ENCODE data around the gene S100Z.
"Not testable (repeated sequence)": the region's sequence is repeated elsewhere in the genome, so short reads cannot be mapped to it uniquely, and the experiment has no call there.

The S100Z gene

GRCh38 chr5:76926329-76927105 lies 76.7 kb downstream of the S100Z start:
- H3K27ac ChIP-seq (ENCODE audit: low read length) = no peak overlapping the region
- no peak for DNase-seq (ENCODE audit: low read depth, low spot score)
- H3K27me3 ChIP-seq (ENCODE audit: control insufficient read depth, insufficient read depth, low read length) = no peaks in the 10 kb centered on the region
- peaks cover 2% of the 10 kb centered on the region; the same call in 1 of the 2 replicates for H3K4me1 ChIP-seq (ENCODE audit: control insufficient read depth, insufficient read depth, low read length)
- no CpG with 5 or more reads among the region's 6 CpGs for WGBS (ENCODE audit: insufficient coverage, insufficient read length)
- no peak overlapping the region for H3K4me3 ChIP-seq (ENCODE audit: low read length)
- no peaks in the 10 kb centered on the region for H3K9me3 ChIP-seq (ENCODE audit: control insufficient read depth, insufficient read depth, low read length)
- no peaks in the 10 kb centered on the region for H3K36me3 ChIP-seq (ENCODE audit: control insufficient read depth, insufficient read depth, low read length)

GRCh38 chr5:76927961-76928360 lies 78.1 kb downstream of the S100Z start:
- Histone ChIP-seq H3K4me3 (ENCODE audit: low read length) (no peak overlapping the region), H3K36me3 (ENCODE audit: control insufficient read depth, insufficient read depth, low read length) (no peaks in the 10 kb centered on the region), H3K9me3 (ENCODE audit: control insufficient read depth, insufficient read depth, low read length) (no peaks in the 10 kb centered on the region), H3K4me1 (ENCODE audit: control insufficient read depth, insufficient read depth, low read length) (peaks cover 2% of the 10 kb centered on the region; the same call in 1 of the 2 replicates), H3K27me3 (ENCODE audit: control insufficient read depth, insufficient read depth, low read length) (no peaks in the 10 kb centered on the region), H3K27ac (ENCODE audit: low read length) (no peak overlapping the region)
- no CpG with 5 or more reads among the region's 4 CpGs for WGBS (ENCODE audit: insufficient coverage, insufficient read length)
- no peak for DNase-seq (ENCODE audit: low read depth, low spot score)

GRCh38 chr5:76930083-76930482 lies 80.3 kb downstream of the S100Z start:
- Histone ChIP-seq H3K4me1 (ENCODE audit: control insufficient read depth, insufficient read depth, low read length) (no peaks in the 10 kb centered on the region; the same call in 1 of the 2 replicates), H3K27ac (ENCODE audit: low read length) (no peak overlapping the region), H3K9me3 (ENCODE audit: control insufficient read depth, insufficient read depth, low read length) (no peaks in the 10 kb centered on the region), H3K36me3 (ENCODE audit: control insufficient read depth, insufficient read depth, low read length) (no peaks in the 10 kb centered on the region), H3K27me3 (ENCODE audit: control insufficient read depth, insufficient read depth, low read length) (no peaks in the 10 kb centered on the region), H3K4me3 (ENCODE audit: low read length) (no peak overlapping the region)
- no peak for DNase-seq (ENCODE audit: low read depth, low spot score)
- no CpG with 5 or more reads among the region's 4 CpGs for WGBS (ENCODE audit: insufficient coverage, insufficient read length)

GRCh38 chr5:76938177-76938576 lies 88.4 kb downstream of the S100Z start:
- Histone ChIP-seq H3K27ac (ENCODE audit: low read length) (no peak overlapping the region), H3K36me3 (ENCODE audit: control insufficient read depth, insufficient read depth, low read length) (no peaks in the 10 kb centered on the region), H3K4me1 (ENCODE audit: control insufficient read depth, insufficient read depth, low read length) (no peaks in the 10 kb centered on the region), H3K9me3 (ENCODE audit: control insufficient read depth, insufficient read depth, low read length) (no peaks in the 10 kb centered on the region), H3K4me3 (ENCODE audit: low read length) (no peak overlapping the region), H3K27me3 (ENCODE audit: control insufficient read depth, insufficient read depth, low read length) (no peaks in the 10 kb centered on the region)
- no peak for DNase-seq (ENCODE audit: low read depth, low spot score)

GRCh38 chr5:76941000-76941399 lies 91.2 kb downstream of the S100Z start:
- no peaks in the 10 kb centered on the region for H3K27me3 ChIP-seq (ENCODE audit: control insufficient read depth, insufficient read depth, low read length)
- no CpG with 5 or more reads among the region's 4 CpGs for WGBS (ENCODE audit: insufficient coverage, insufficient read length)
- no peak overlapping the region for H3K27ac ChIP-seq (ENCODE audit: low read length)
- no peak overlapping the region for H3K4me3 ChIP-seq (ENCODE audit: low read length)
- no peak for DNase-seq (ENCODE audit: low read depth, low spot score)
- H3K9me3 ChIP-seq (ENCODE audit: control insufficient read depth, insufficient read depth, low read length) = no peaks in the 10 kb centered on the region
- H3K36me3 ChIP-seq (ENCODE audit: control insufficient read depth, insufficient read depth, low read length) = no peaks in the 10 kb centered on the region
- no peaks in the 10 kb centered on the region for H3K4me1 ChIP-seq (ENCODE audit: control insufficient read depth, insufficient read depth, low read length)

GRCh38 chr5:76941442-76941841 lies 91.6 kb downstream of the S100Z start:
- Histone ChIP-seq H3K4me1 (ENCODE audit: control insufficient read depth, insufficient read depth, low read length) (no peaks in the 10 kb centered on the region), H3K27ac (ENCODE audit: low read length) (no peak overlapping the region), H3K4me3 (ENCODE audit: low read length) (no peak overlapping the region), H3K36me3 (ENCODE audit: control insufficient read depth, insufficient read depth, low read length) (no peaks in the 10 kb centered on the region), H3K27me3 (ENCODE audit: control insufficient read depth, insufficient read depth, low read length) (no peaks in the 10 kb centered on the region), H3K9me3 (ENCODE audit: control insufficient read depth, insufficient read depth, low read length) (no peaks in the 10 kb centered on the region)
- no peak for DNase-seq (ENCODE audit: low read depth, low spot score)
- WGBS (ENCODE audit: insufficient coverage, insufficient read length) = no CpG with 5 or more reads among the region's 3 CpGs

- no CpG with 5 or more reads among the region's 1 CpG for WGBS (ENCODE audit: insufficient coverage, insufficient read length)
- H3K4me1 ChIP-seq (ENCODE audit: control insufficient read depth, insufficient read depth, low read length) = no peaks in the 10 kb centered on the region
- no peak overlapping the region for H3K4me3 ChIP-seq (ENCODE audit: low read length)
- H3K27ac ChIP-seq (ENCODE audit: low read length) = no peak overlapping the region
- no peaks in the 10 kb centered on the region for H3K36me3 ChIP-seq (ENCODE audit: control insufficient read depth, insufficient read depth, low read length)
- no peaks in the 10 kb centered on the region for H3K9me3 ChIP-seq (ENCODE audit: control insufficient read depth, insufficient read depth, low read length)
- H3K27me3 ChIP-seq (ENCODE audit: control insufficient read depth, insufficient read depth, low read length) = no peaks in the 10 kb centered on the region
- no peak for DNase-seq (ENCODE audit: low read depth, low spot score)
Observed at GRCh38 chr5:76942581-76942980, 92.8 kb downstream of the S100Z start.

GRCh38 chr5:76943006-76943405 lies 93.2 kb downstream of the S100Z start:
- Histone ChIP-seq H3K27ac (ENCODE audit: low read length) (no peak overlapping the region), H3K4me1 (ENCODE audit: control insufficient read depth, insufficient read depth, low read length) (no peaks in the 10 kb centered on the region)
- WGBS (ENCODE audit: insufficient coverage, insufficient read length) = no CpG with 5 or more reads among the region's 3 CpGs

GRCh38 chr5:76944638-76945037 lies 94.8 kb downstream of the S100Z start:
- Histone ChIP-seq H3K27me3 (ENCODE audit: control insufficient read depth, insufficient read depth, low read length) (no peaks in the 10 kb centered on the region), H3K36me3 (ENCODE audit: control insufficient read depth, insufficient read depth, low read length) (no peaks in the 10 kb centered on the region), H3K27ac (ENCODE audit: low read length) (no peak overlapping the region), H3K9me3 (ENCODE audit: control insufficient read depth, insufficient read depth, low read length) (no peaks in the 10 kb centered on the region), H3K4me3 (ENCODE audit: low read length) (no peak overlapping the region), H3K4me1 (ENCODE audit: control insufficient read depth, insufficient read depth, low read length) (no peaks in the 10 kb centered on the region)
- no peak for DNase-seq (ENCODE audit: low read depth, low spot score)
- no CpG with 5 or more reads among the region's 5 CpGs for WGBS (ENCODE audit: insufficient coverage, insufficient read length)

More at GRCh38 chr5:76943006-76943405, 93.2 kb downstream of the S100Z start:
- H3K4me3 ChIP-seq (ENCODE audit: low read length) = no peak overlapping the region
- no peaks in the 10 kb centered on the region for H3K9me3 ChIP-seq (ENCODE audit: control insufficient read depth, insufficient read depth, low read length)
- no peak for DNase-seq (ENCODE audit: low read depth, low spot score)
- H3K36me3 ChIP-seq (ENCODE audit: control insufficient read depth, insufficient read depth, low read length) = no peaks in the 10 kb centered on the region
- no peaks in the 10 kb centered on the region for H3K27me3 ChIP-seq (ENCODE audit: control insufficient read depth, insufficient read depth, low read length)

GRCh38 chr5:76945238-76945637 lies 95.4 kb downstream of the S100Z start:
- DNase-seq (ENCODE audit: low read depth, low spot score); H3K4me3 ChIP-seq (ENCODE audit: low read length); H3K4me1 ChIP-seq (ENCODE audit: control insufficient read depth, insufficient read depth, low read length); H3K27me3 ChIP-seq (ENCODE audit: control insufficient read depth, insufficient read depth, low read length); H3K36me3 ChIP-seq (ENCODE audit: control insufficient read depth, insufficient read depth, low read length); H3K27ac ChIP-seq (ENCODE audit: low read length); H3K9me3 ChIP-seq (ENCODE audit: control insufficient read depth, insufficient read depth, low read length): not testable (repeated sequence)
- no CpG with 5 or more reads among the region's 9 CpGs for WGBS (ENCODE audit: insufficient coverage, insufficient read length)

GRCh38 chr5:76946090-76946489 lies 96.3 kb downstream of the S100Z start:
- Histone ChIP-seq H3K27me3 (ENCODE audit: control insufficient read depth, insufficient read depth, low read length) (no peaks in the 10 kb centered on the region), H3K4me3 (ENCODE audit: low read length) (no peak overlapping the region), H3K36me3 (ENCODE audit: control insufficient read depth, insufficient read depth, low read length) (no peaks in the 10 kb centered on the region), H3K4me1 (ENCODE audit: control insufficient read depth, insufficient read depth, low read length) (no peaks in the 10 kb centered on the region), H3K9me3 (ENCODE audit: control insufficient read depth, insufficient read depth, low read length) (no peaks in the 10 kb centered on the region), H3K27ac (ENCODE audit: low read length) (no peak overlapping the region)
- no CpG with 5 or more reads among the region's 2 CpGs for WGBS (ENCODE audit: insufficient coverage, insufficient read length)
- no peak for DNase-seq (ENCODE audit: low read depth, low spot score)

Measured in iPS DF 6.9 (cell line).